HG03196 (cell line): ENCODE results near the gene BTNL9.
"Not testable (repeated sequence)": the region's sequence is repeated elsewhere in the genome, so short reads cannot be mapped to it uniquely, and the experiment has no call there.

Experiments used
- ATAC-seq: cut with Tn5 transposase; IDR thresholded peaks from one replicate; pipeline ENCODE4 v1.9.1; 2021; ENCODE audit not compliant: unreplicated experiment

BTNL9 gene

DNA sequence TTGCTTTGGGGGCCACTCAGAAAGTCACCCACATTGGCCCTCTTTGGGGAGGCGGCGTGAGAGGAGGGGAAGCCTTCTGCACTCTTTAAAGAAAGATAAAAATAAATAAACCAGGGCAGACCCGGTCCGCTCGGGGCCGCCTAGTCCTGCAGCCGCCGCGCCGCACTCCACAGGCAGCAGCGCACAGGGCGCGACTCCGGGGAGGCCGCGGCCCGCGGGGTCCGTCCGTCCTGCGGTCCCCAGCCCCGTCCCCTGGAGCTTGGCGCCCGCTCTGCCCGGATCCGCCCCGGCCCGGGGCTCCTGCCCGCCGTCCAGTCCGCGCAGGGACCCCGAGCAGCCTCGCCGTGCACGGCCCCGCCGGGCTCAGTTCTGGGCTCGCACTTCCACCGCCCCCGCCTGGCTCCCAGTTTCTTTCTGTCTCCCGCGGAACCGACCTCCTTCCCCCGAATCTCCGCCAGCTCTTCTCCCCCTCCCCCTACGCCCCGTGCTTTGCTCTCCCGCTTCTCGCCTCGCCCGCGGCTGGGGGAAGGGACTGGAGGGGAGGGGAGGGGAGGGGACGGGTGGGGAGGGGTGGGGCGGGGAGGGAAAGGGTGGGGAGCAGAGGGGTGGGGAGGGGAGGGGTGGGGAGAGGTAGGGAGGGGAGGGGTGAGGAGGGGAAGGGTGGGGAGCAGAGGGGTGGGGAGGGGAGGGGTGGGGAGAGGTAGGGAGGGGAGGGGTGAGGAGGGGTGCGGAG, 57.9 kb downstream of the BTNL9 start:
- not testable (repeated sequence) for ATAC-seq

GRCh38 chr5:181098762-181099601, 58.9 kb downstream of the BTNL9 start:
- ATAC-seq = no peak

GRCh38 chr5:181099602-181100086, 59.6 kb downstream of the BTNL9 start:
- no peak for ATAC-seq

- ATAC-seq = no peak
These were observed 60.2 kb downstream of the BTNL9 start for GRCh38 chr5:181100121-181100875.

DNA sequence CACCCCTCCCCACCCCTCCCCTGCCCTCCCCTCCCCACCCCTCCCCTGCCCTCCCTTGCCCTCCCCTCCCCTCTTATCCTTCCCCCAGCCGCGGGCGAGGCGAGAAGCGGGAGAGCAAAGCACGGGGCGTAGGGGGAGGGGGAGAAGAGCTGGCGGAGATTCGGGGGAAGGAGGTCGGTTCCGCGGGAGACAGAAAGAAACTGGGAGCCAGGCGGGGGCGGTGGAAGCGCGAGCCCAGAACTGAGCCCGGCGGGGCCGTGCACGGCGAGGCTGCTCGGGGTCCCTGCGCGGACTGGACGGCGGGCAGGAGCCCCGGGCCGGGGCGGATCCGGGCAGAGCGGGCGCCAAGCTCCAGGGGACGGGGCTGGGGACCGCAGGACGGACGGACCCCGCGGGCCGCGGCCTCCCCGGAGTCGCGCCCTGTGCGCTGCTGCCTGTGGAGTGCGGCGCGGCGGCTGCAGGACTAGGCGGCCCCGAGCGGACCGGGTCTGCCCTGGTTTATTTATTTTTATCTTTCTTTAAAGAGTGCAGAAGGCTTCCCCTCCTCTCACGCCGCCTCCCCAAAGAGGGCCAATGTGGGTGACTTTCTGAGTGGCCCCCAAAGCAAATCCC, 61.1 kb downstream of the BTNL9 start:
- not testable (repeated sequence) for ATAC-seq

DNA sequence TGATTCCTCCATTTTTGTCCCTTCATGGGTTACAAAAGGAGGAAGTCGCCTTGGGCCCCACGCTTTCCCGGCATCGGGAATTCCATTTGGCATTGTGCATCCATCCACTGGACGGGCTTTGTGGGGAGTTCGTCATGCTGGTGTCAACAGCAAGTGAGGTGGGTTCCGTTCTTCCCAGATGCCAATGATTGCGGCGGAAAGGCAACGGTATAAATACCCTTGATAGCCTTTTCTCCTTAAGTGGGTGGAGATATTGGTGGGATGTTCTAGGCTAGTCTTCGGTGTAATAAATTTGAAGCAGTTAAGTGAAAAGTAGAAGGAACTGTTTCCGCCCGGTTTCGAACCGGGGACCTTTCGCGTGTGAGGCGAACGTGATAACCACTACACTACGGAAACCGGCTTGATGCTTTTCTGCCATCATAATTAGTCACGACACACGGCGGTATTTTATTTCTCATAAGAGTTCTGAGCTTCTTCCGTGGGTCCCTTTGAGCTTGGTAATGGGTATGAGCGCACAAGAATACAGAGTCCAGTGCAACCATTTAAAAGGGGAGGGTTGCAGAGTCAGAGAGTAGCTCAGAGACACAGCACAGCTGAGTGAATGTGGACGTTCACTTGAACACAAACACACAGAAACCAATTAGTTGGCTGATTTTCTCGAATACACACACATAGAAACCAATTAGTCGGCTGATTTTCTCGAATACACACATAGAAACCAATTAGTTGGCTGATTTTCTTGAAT, 62.0 kb downstream of the BTNL9 start:
- ATAC-seq = not testable (repeated sequence)

- not testable (repeated sequence) for ATAC-seq
These were observed 64.1 kb downstream of the BTNL9 start for GRCh38 chr5:181104259-181104568.

DNA sequence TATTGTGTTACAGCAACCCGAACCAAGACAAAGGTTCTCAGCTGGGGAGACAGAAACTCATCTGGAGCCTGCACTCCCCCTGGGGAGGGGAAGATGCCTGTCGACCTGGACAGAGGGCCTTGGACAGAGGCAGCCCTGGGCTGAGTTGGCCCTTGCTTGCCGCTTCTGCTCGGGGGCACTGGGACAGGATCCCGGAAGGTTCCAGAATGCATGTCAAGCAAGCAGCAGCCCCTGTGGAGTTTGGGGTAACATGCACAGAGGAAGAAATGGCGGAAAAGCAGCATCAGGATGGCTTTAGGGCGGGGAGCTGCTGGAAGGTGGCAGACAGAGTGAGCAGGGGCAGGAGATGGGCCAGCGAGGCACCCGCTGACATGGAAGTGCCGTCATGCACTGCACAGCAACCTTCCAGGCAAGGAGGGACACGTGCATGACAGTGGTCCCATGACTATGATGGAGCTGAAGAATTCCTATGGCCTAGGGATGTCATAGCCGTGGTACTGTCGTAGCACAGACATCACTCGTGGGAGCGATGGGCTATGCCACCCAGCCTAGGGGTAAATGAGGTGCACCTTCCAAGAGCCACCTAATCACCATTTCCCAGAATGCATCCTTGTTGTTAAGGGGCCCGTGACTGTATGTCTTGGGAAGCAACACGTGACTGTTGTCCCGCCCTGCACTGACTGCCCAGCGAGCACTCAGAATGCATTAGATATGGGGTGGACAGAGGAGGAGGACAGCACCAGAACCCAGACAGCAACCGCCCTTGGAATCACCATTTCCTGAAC, 64.7 kb downstream of the BTNL9 start:
- not testable (repeated sequence) for ATAC-seq

DNA sequence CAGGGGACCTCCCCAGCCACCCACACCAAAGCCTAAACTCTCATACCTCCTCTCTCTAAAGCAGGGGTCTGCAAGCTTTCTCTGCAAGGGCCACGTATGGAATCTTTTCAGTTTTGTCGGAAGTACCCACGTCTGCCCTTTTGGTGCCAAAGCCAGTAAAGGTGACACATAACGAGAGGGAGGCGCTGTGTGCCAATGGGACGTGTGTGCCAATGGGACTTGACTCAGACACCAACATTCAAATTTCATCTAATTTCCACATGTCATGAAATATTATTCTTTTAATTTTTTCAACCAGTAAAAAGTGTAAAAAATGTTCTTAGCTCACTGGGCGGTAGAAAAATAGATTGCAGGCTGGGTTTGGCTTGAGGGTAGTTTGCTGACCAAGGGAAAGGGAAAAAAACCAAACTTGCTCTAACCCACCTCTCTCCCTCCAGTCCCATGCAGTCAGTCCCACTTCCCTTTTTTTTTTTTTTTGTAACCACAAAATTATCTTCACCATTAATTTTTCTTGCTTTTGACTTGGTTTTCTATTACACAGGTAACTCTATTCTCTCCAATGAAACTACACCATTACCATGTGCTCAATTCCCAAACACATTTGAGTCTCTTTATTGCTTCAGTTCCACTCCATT, 65.4 kb downstream of the BTNL9 start:
- ATAC-seq = no peak

DNA sequence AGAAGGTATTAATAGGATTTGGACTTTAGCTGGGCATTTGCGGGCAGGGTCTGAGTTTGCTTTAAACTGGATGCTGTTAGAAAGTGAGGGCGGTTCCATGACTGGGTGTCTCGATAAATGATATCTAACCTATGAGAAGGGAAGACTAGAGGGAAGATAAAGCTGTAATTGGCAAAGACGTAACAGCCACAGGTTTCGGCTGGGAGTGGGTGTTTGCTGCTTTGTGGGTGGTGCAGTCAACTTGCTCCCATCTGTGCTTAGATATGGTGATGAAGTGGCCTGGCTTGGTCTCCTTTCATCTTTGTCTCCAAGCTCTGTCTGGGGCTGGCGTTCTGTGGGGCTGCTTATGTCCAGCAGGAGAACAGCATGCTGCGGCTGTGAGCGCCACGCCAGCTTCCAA, 67.6 kb downstream of the BTNL9 start:
- ATAC-seq = no peak

- ATAC-seq = no peak
These were observed 68.6 kb downstream of the BTNL9 start for GRCh38 chr5:181108578-181109165.

GRCh38 chr5:181109489-181110013, 69.5 kb downstream of the BTNL9 start:
- ATAC-seq = no peak

DNA sequence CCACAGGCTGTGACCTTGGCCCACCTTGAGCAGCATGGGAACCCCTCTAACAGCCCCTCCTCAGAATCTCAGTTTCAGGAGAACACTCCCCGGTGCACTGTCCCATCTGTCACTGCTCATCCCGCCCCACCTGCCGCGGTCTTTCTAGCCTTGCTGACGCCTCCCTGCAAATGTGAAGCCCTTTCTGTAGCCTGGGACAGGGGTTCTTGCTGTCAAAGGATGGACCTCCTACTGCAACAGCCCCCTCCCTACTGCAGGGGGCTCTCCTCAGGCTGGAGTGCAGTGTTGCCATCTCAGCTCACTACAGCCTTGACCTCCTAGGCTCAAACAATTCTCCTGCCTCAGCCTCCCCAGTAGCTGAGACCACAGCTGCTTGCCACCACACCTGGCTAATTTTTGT, 70.9 kb downstream of the BTNL9 start:
- no peak for ATAC-seq
